Stomach smooth muscle (tissue), 2 donors: ENCODE data around the gene CREBZF.
"Not testable (repeated sequence)": the region's sequence is repeated elsewhere in the genome, so short reads cannot be mapped to it uniquely, and the experiment has no call there.

Source experiments
- H3K27ac ChIP-seq: one replicate; pipeline ENCODE4 v1.7.0; 2013; ENCODE audit warnings: mild to moderate bottlenecking, low read length, inconsistent platforms
- H3K27me3 ChIP-seq, 2 donors: one replicate each; pipeline ENCODE4 v1.7.0; 2013; ENCODE audit warnings: low read length in 2 of 2; ENCODE audit not compliant: insufficient read depth in 2 of 2, control insufficient read depth in 1 of 2
- H3K36me3 ChIP-seq, 2 donors: one replicate each; pipeline ENCODE4 v1.7.0; 2013; ENCODE audit warnings: low read length in 2 of 2; ENCODE audit not compliant: control insufficient read depth in 2 of 2, insufficient read depth in 2 of 2
- H3K4me1 ChIP-seq: one replicate; pipeline ENCODE4 v1.7.0; 2013; ENCODE audit warnings: low read length; ENCODE audit not compliant: control insufficient read depth, insufficient read depth
- H3K4me3 ChIP-seq, 2 donors: one replicate each; pipeline ENCODE4 v1.7.0; 2013; ENCODE audit warnings: low read length in 2 of 2
- H3K9ac ChIP-seq, 2 donors: one replicate each; pipeline ENCODE4 v1.7.0; 2013; ENCODE audit warnings: low read length in 2 of 2, mild to moderate bottlenecking in 1 of 2
- H3K9me3 ChIP-seq, 2 donors: one replicate each; pipeline ENCODE4 v1.7.0; 2013; ENCODE audit warnings: low read length in 2 of 2; ENCODE audit not compliant: control insufficient read depth in 2 of 2
- donor health status: healthy.
- donor health status: Pancreatic carcinoma.

The CREBZF gene

GRCh38 chr11:85619499-85619898 is 45.4 kb downstream of the CREBZF start:
- no peak overlapping the region for H3K9ac ChIP-seq
- no peaks in the 10 kb centered on the region for H3K4me1 ChIP-seq
- no peaks in the 10 kb centered on the region for H3K36me3 ChIP-seq
- H3K27me3 ChIP-seq = no peaks in the 10 kb centered on the region
- no peaks in the 10 kb centered on the region for H3K9me3 ChIP-seq
- no peak overlapping the region for H3K27ac ChIP-seq
- no peak overlapping the region for H3K4me3 ChIP-seq

GRCh38 chr11:85611643-85612042 is 53.3 kb downstream of the CREBZF start:
- H3K36me3 ChIP-seq, H3K9me3 ChIP-seq: not testable (repeated sequence)

More at GRCh38 chr11:85611643-85612042, 53.3 kb downstream of the CREBZF start:
- H3K27ac ChIP-seq, H3K4me1 ChIP-seq, H3K4me3 ChIP-seq, H3K9ac ChIP-seq, H3K27me3 ChIP-seq: not testable (repeated sequence)
